Measurements from ENCODE around the gene ANKRD13D. TPM values are rescaled to one million over a fixed set of nuclear protein-coding genes. Genes with fewer than 3 reads are reported as not detected.
A peak's percentile ranks its signal among the peaks of the same experiment; 100 is the strongest.

Gene ANKRD13D
- total and polyA plus RNA-seq, 7 donors = 4.1 to 8.6 (median 7.0) TPM

DNA sequence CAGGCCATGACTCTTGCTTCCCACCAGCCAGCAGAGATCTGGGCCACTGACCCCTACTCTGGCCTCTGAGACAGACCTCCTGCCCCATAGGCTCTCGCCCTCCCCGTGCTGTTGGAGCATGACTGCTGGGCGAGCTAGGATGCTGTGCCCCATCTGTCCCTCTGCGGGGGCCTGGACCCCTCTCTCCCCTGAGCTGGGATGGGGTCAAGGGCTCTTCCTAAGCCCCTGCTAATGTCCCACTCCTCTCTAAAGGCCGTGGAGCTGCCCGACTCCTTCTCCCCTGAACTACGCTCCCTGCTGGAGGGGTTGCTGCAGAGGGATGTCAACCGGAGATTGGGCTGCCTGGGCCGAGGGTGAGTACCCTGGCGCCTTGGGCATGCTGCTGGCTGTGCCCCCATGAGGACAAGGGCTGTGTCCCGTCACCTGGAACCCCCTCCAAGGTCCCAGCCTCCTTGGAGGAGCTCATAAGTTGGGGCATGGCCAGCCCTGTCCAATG, 6.2 kb upstream of the ANKRD13D start:
- DNase-seq = peak; percentile 13 to 52
- Histone ChIP-seq H3K36me3 (ENCODE audit: insufficient read depth in 1 of 2, low read depth in 1 of 2) (peaks cover 3 to 88% of the 10 kb centered on the region in 2 donors), H3K4me1 (peaks cover 13% of the 10 kb centered on the region), H3K9me3 (no peaks in the 10 kb centered on the region), H3K27me3 (ENCODE audit: insufficient read depth in 3 of 3, low read length in 2 of 3) (no peaks in the 10 kb centered on the region), H3K4me3 (no peak overlapping the region), H3K27ac (no peak overlapping the region)
- WGBS, 3 donors = 90 to 95% (median 92%) methylated on average over 11 of the region's 11 CpGs
- intact Hi-C loops (cut with DNase I) = no loop called here
- TF ChIP-seq, protein P1, sequence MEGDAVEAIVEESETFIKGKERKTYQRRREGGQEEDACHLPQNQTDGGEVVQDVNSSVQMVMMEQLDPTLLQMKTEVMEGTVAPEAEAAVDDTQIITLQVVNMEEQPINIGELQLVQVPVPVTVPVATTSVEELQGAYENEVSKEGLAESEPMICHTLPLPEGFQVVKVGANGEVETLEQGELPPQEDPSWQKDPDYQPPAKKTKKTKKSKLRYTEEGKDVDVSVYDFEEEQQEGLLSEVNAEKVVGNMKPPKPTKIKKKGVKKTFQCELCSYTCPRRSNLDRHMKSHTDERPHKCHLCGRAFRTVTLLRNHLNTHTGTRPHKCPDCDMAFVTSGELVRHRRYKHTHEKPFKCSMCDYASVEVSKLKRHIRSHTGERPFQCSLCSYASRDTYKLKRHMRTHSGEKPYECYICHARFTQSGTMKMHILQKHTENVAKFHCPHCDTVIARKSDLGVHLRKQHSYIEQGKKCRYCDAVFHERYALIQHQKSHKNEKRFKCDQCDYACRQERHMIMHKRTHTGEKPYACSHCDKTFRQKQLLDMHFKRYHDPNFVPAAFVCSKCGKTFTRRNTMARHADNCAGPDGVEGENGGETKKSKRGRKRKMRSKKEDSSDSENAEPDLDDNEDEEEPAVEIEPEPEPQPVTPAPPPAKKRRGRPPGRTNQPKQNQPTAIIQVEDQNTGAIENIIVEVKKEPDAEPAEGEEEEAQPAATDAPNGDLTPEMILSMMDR (IDR thresholded peaks at IDR 0.05) = no peak
- ATAC-seq = no peak

DNA sequence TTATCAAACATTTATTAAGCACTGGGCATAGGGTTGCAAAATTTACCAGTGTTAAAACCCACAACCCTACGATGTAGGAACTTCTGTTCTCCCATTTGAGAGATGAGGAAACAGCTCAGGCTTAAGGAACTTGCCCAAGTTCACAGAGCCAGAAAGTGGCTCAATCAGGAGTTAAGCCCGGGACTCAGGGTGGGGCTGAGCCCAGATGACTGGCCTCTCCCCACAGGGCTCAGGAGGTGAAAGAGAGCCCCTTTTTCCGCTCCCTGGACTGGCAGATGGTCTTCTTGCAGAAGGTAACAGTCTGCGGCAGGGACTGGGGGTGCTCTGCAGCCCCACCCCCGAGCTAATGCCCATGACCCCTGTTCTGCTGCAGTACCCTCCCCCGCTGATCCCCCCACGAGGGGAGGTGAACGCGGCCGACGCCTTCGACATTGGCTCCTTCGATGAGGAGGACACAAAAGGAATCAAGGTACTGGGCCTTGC, 5.6 kb upstream of the ANKRD13D start:
- Histone ChIP-seq H3K4me3 (no peak overlapping the region), H3K27ac (no peak overlapping the region), H3K27me3 (ENCODE audit: insufficient read depth in 3 of 3, low read length in 2 of 3) (no peaks in the 10 kb centered on the region), H3K36me3 (ENCODE audit: insufficient read depth in 1 of 2, low read depth in 1 of 2) (peaks cover 3 to 86% of the 10 kb centered on the region in 2 donors), H3K9me3 (no peaks in the 10 kb centered on the region), H3K4me1 (peaks cover 9% of the 10 kb centered on the region)
- TF ChIP-seq, protein P1 (IDR thresholded peaks at IDR 0.05) = no peak
- WGBS, 3 donors = 88 to 89% (median 89%) methylated on average over 13 of the region's 13 CpGs
- ATAC-seq (no peak), DNase-seq (peak; percentile 15 to 54)
- intact Hi-C loops (cut with DNase I) = no loop called here

DNA sequence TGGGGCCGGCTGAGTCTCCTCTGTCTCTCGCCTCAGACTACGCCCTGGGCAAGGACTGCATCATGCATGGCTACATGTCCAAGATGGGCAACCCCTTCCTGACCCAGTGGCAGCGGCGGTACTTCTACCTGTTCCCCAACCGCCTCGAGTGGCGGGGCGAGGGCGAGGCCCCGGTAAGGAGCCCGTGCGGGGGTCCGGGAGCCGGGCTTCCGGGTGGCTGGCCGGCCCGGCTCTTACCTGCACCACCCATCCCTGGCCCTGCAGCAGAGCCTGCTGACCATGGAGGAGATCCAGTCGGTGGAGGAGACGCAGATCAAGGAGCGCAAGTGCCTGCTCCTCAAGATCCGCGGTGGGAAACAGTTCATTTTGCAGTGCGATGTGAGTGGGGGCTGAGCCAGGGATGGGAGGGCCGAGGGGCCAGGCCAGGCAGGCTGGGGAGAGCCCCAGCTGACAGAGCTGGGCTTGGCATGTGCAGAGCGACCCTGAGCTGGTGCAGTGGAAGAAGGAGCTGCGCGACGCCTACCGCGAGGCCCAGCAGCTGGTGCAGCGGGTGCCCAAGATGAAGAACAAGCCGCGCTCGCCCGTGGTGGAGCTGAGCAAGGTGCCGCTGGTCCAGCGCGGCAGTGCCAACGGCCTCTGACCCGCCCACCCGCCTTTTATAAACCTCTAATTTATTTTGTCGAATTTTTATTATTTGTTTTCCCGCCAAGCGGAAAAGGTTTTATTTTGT, 4.1 kb upstream of the ANKRD13D start:
- intact Hi-C loops (cut with DNase I) = no loop called here
- no peaks in the 10 kb centered on the region for H3K27me3 ChIP-seq (ENCODE audit: insufficient read depth in 3 of 3, low read length in 2 of 3)
- peaks cover 12% of the 10 kb centered on the region for H3K4me1 ChIP-seq
- ATAC-seq (no peak), DNase-seq (peak; percentile 12 to 61)
- H3K9me3 ChIP-seq = no peaks in the 10 kb centered on the region
- H3K27ac ChIP-seq = no peak overlapping the region
- H3K4me3 ChIP-seq = no peak overlapping the region
- 88 to 91% (median 89%) methylated on average over 44 to 45 of the region's 45 CpGs for WGBS, 3 donors
- peaks cover 3 to 71% of the 10 kb centered on the region in 2 donors for H3K36me3 ChIP-seq (ENCODE audit: insufficient read depth in 1 of 2, low read depth in 1 of 2)
- TF ChIP-seq, protein P1 (IDR thresholded peaks at IDR 0.05) = no peak

DNA sequence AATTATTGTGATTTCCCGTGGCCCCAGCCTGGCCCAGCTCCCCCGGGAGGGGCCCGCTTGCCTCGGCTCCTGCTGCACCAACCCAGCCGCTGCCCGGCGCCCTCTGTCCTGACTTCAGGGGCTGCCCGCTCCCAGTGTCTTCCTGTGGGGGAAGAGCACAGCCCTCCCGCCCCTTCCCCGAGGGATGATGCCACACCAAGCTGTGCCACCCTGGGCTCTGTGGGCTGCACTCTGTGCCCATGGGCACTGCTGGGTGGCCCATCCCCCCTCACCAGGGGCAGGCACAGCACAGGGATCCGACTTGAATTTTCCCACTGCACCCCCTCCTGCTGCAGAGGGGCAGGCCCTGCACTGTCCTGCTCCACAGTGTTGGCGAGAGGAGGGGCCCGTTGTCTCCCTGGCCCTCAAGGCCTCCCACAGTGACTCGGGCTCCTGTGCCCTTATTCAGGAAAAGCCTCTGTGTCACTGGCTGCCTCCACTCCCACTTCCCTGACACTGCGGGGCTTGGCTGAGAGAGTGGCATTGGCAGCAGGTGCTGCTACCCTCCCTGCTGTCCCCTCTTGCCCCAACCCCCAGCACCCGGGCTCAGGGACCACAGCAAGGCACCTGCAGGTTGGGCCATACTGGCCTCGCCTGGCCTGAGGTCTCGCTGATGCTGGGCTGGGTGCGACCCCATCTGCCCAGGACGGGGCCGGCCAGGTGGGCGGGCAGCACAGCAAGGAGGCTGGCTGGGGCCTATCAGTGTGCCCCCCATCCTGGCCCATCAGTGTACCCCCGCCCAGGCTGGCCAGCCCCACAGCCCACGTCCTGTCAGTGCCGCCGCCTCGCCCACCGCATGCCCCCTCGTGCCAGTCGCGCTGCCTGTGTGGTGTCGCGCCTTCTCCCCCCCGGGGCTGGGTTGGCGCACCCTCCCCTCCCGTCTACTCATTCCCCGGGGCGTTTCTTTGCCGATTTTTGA, 3.3 kb upstream of the ANKRD13D start:
- intact Hi-C loops (cut with DNase I) = no loop called here
- TF ChIP-seq, protein P1 (IDR thresholded peaks at IDR 0.05) = no peak
- WGBS, 3 donors = 84 to 91% (median 87%) methylated on average over 37 to 39 of the region's 39 CpGs
- Histone ChIP-seq H3K27me3 (ENCODE audit: insufficient read depth in 3 of 3, low read length in 2 of 3) (no peaks in the 10 kb centered on the region), H3K27ac (no peak overlapping the region), H3K36me3 (ENCODE audit: insufficient read depth in 1 of 2, low read depth in 1 of 2) (peaks cover 3 to 68% of the 10 kb centered on the region in 2 donors), H3K9me3 (no peaks in the 10 kb centered on the region), H3K4me1 (peaks cover 21% of the 10 kb centered on the region), H3K4me3 (no peak overlapping the region)
- ATAC-seq = no peak
- DNase-seq = peak; percentile 27 to 56
